Memory B cell (primary cell): Measurements from ENCODE around the gene PVALEF.

Experiments
- ATAC-seq: fragments of 150-1000 bp; cut with Tn5 transposase; 2 replicates; pipeline ENCODE4 v1.10.0; 2021; ENCODE audit warnings: low read depth, mild to moderate bottlenecking, moderate library complexity
- DNase-seq, 2 donors: peaks; one replicate each; pipeline ENCODE4 v3.0.0; 2022; ENCODE audit warnings: low spot score in 2 of 2
- H3K27ac Mint-ChIP-seq: one replicate; pipeline ENCODE4 v1.8.0; 2022; ENCODE audit warnings: mild to moderate bottlenecking, moderate library complexity, mixed read lengths
- H3K27me3 Mint-ChIP-seq: one replicate; pipeline ENCODE4 v1.8.0; 2022; ENCODE audit warnings: mixed read lengths
- H3K36me3 Mint-ChIP-seq: one replicate; pipeline ENCODE4 v1.8.0; 2022; ENCODE audit warnings: mild to moderate bottlenecking, mixed read lengths
- H3K4me1 Mint-ChIP-seq: one replicate; pipeline ENCODE4 v1.8.0; 2022; ENCODE audit warnings: mixed read lengths
- H3K4me3 Mint-ChIP-seq: one replicate; pipeline ENCODE4 v1.8.0; 2022; ENCODE audit warnings: mild to moderate bottlenecking, moderate library complexity, mixed read lengths
- H3K9me3 Mint-ChIP-seq: one replicate; pipeline ENCODE4 v1.8.0; 2022; ENCODE audit warnings: mixed read lengths

PVALEF gene

DNA sequence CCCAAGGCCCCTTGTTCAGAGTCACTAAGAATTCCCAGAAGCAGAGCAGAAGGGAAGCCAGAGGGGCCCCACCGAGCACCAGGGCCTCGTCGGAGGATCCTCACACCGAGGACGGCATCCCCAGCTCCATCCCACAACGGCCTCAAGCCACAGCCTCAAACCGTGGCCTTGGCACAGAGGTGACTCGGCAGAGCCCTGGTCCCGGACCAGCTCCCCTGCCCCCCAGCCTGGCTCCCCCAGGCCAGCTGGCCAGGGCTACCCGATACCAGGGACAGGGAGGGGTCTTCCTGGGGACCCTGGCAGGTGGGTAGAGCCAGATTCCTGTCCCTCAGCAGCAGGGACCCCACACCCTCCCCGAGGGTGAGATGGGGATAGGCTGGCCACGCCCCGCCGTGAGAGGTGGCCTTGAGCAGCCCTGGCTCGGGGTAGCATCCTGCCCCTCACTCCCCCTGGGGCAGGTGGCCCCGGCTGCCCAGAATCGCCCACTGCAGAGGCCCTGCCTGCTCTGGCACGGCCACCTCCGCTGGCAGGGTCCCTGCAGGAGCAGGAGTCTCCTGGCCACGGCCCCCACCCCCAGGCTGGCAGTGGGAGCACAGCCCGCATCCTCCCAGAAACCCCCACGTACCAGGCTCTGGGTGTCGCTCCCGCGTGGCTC, 5.6 kb upstream of the PVALEF start:
- Mint-ChIP-seq H3K36me3 (no peaks in the 10 kb centered on the region), H3K4me1 (no peaks in the 10 kb centered on the region), H3K27me3 (peaks cover 16% of the 10 kb centered on the region), H3K27ac (no peak overlapping the region), H3K9me3 (no peaks in the 10 kb centered on the region), H3K4me3 (no peak overlapping the region)
- ATAC-seq, result no peak
- DNase-seq, result no peak

DNA sequence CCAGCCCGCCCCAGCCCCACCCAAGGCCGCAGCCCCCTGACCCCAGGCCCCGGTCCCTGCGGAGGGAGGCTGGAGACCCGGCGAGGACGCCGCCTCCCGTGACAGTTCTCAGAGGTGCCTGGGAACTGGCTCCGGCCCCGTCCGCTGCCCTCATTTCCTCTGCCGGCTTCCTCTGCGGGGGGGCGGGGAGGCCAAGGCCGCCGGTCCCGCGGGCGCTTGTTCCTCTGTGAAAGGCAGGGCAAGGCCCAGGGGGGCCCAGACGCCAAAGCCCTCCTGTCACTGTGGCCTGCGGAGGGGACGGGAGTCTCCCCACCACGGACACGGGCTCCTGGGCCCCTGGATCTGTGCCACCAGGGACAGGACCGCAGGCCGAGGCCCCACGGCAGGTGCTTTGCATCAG, 5.0 kb upstream of the PVALEF start:
- no peaks in the 10 kb centered on the region for H3K9me3 Mint-ChIP-seq
- no peaks in the 10 kb centered on the region for H3K4me1 Mint-ChIP-seq
- H3K27ac Mint-ChIP-seq, result no peak overlapping the region
- H3K27me3 Mint-ChIP-seq, result peaks cover 16% of the 10 kb centered on the region
- ATAC-seq (peak; percentile 26), DNase-seq (no peak)
- H3K4me3 Mint-ChIP-seq, result peak overlapping the region; percentile 32
- no peaks in the 10 kb centered on the region for H3K36me3 Mint-ChIP-seq

- ATAC-seq, result no peak
These were observed 4.4 kb upstream of the PVALEF start for GRCh38 chr17:81160747-81161453.

DNA sequence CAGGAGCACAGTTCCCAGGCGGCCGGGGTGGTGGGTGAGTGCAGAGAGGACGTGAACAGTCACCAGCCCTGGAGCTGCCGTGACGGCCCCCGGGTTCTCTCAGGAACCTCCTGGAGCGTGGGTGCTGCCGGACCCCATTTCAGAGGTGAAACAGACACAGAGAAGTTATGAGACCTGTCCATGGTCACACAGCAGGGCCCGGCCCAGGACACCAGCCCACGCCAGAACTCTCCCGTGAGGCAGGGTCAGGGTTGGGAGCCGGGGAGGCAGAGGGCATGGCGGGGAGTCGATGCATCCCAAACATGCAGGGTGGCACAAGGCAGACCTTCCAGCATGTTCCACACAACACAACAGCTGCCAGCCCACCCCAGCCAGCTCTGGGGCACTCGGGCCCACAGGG, 3.8 kb upstream of the PVALEF start:
- ATAC-seq (no peak), DNase-seq (no peak)
- Mint-ChIP-seq H3K36me3 (no peaks in the 10 kb centered on the region), H3K4me3 (no peak overlapping the region), H3K4me1 (no peaks in the 10 kb centered on the region), H3K9me3 (no peaks in the 10 kb centered on the region), H3K27me3 (peaks cover 16% of the 10 kb centered on the region), H3K27ac (no peak overlapping the region)

More at GRCh38 chr17:81160747-81161453, 4.4 kb upstream of the PVALEF start:
- Mint-ChIP-seq H3K27ac (no peak overlapping the region), H3K4me3 (no peak overlapping the region), H3K27me3 (peaks cover 16% of the 10 kb centered on the region), H3K36me3 (no peaks in the 10 kb centered on the region), H3K9me3 (no peaks in the 10 kb centered on the region), H3K4me1 (no peaks in the 10 kb centered on the region)
- no peak for DNase-seq

DNA sequence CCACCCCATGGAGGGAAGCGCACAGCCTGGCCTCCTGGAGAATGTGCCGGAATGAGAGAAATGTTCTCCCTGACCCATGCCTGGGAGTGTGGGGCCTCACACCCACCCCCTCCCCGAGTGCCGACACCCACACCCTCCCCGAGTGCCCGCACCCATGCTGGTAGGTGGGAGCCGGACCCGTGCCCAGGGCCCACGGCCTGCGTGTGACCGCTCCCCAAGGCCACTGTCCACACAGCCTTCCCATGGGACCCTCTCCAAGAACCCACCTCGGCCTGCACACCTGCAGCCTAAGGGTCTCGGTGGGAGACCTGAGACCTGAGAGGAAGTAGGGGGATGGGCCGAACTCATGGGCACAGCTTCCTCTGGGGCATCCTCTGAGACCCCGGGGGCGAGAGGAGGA, 3.3 kb upstream of the PVALEF start:
- ATAC-seq (no peak), DNase-seq (no peak)
- Mint-ChIP-seq H3K27me3 (peaks cover 16% of the 10 kb centered on the region), H3K4me1 (no peaks in the 10 kb centered on the region), H3K36me3 (no peaks in the 10 kb centered on the region), H3K9me3 (no peaks in the 10 kb centered on the region), H3K27ac (no peak overlapping the region), H3K4me3 (no peak overlapping the region)

DNA sequence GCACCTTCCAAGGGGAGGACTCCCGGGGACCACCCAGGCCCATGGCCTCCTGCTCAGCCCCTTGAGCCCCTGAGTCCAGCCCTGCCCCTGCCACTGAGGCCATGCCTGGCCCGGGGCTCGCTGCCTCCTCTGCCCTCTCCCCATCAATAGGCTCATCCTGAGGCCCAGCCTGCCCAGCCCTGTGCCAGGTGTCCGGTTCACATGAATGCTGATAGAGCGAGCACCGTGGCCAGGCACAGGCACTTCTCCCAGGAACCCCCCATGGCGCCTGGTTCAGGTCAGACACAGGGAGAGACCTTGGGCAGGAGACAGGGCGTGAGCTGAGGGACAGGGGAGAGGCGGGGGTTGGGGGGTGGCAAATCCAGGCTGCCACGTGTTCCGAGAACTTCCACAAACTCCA, 2.8 kb upstream of the PVALEF start:
- no peak for DNase-seq
- no peak for ATAC-seq
- H3K4me3 Mint-ChIP-seq, result no peak overlapping the region
- H3K4me1 Mint-ChIP-seq, result no peaks in the 10 kb centered on the region
- no peaks in the 10 kb centered on the region for H3K36me3 Mint-ChIP-seq
- H3K9me3 Mint-ChIP-seq, result no peaks in the 10 kb centered on the region
- H3K27ac Mint-ChIP-seq, result no peak overlapping the region
- H3K27me3 Mint-ChIP-seq, result peaks cover 16% of the 10 kb centered on the region

GRCh38 chr17:81163051-81163695, 2.1 kb upstream of the PVALEF start:
- Mint-ChIP-seq H3K36me3 (no peaks in the 10 kb centered on the region), H3K27me3 (peaks cover 14% of the 10 kb centered on the region), H3K9me3 (no peaks in the 10 kb centered on the region), H3K4me3 (no peak overlapping the region), H3K4me1 (no peaks in the 10 kb centered on the region), H3K27ac (no peak overlapping the region)
- ATAC-seq (no peak), DNase-seq (no peak)

DNA sequence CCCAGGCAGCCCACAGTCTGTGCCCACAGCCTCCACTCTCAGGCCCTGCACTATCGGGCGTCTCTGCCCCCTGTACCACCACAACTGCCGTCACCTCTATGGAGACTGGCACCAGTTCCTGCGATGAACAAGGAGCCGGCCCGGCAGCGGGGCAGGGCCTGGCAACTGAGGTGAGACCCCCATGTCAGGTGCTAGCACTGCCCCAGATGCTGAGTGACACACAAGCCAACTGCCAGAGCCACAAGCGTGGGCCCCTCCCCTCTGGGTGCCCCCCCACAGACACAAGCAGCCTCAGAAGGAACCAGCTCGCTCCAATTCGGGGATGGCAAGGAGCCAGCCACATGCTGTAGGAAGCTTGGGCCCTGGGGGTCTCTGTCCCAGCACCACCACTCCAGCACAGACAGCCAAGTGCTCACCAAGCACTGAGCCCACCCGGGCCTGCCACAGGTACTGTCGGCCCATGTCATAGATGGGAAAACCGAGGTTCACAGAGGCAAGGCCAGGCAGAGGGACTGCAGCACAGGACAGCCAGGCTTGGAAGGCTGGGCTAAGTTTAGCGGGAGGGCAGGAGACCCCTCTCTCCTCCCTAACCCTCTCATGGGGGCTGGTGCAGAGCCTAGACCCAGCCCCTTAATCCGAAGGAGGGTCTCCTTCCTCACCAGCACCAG, 1.5 kb upstream of the PVALEF start:
- Mint-ChIP-seq H3K27me3 (peaks cover 14% of the 10 kb centered on the region), H3K9me3 (no peaks in the 10 kb centered on the region), H3K36me3 (no peaks in the 10 kb centered on the region), H3K4me1 (no peaks in the 10 kb centered on the region), H3K27ac (no peak overlapping the region), H3K4me3 (no peak overlapping the region)
- DNase-seq, result no peak
- no peak for ATAC-seq

- Mint-ChIP-seq H3K27ac (no peak overlapping the region), H3K36me3 (no peaks in the 10 kb centered on the region), H3K4me3 (no peak overlapping the region), H3K27me3 (peaks cover 11% of the 10 kb centered on the region), H3K9me3 (no peaks in the 10 kb centered on the region), H3K4me1 (no peaks in the 10 kb centered on the region)
- DNase-seq (no peak), ATAC-seq (no peak)
These were observed 699 bp upstream of the PVALEF start for GRCh38 chr17:81164371-81165245.

DNA sequence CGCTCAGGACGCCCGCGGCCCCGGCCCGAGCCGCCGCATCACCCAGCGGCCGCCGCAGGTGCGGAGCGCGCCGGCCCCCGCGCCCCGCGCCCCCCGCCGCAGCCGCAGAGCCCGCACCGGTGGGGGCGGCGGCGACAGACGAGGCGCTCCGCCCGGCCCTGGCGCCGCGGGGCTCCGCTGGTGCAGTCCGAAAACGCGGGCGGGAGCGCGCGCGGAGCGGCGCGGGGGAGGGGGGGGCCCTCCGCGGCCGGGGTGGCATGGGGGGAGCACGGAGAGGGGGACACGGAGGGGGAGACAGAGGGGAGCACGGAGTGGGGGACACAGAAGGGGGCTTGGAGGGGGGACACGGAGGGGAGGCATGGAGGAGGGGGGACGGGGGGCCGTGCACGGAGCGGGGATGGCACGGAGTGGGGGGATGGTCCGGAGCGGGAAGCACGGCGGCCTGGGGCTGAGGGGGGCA, 756 bp downstream of the PVALEF start, which contains the start of gene AATK:
TSS of gene AATK (minus strand) at position 189 of the 460 bp plus-strand sequence. CDS start 229 bp downstream, outside the sequence.
- DNase-seq (no peak), ATAC-seq (peak; percentile 31)
- no peaks in the 10 kb centered on the region for H3K9me3 Mint-ChIP-seq
- H3K4me3 Mint-ChIP-seq, result peak within 1 kb of the TSS; percentile 45
- H3K27me3 Mint-ChIP-seq, result peaks cover 11% of the 10 kb centered on the region
- H3K4me1 Mint-ChIP-seq, result no peaks in the 10 kb centered on the region
- no peaks in the 10 kb centered on the region for H3K36me3 Mint-ChIP-seq
- no peak within 1 kb of the TSS for H3K27ac Mint-ChIP-seq

DNA sequence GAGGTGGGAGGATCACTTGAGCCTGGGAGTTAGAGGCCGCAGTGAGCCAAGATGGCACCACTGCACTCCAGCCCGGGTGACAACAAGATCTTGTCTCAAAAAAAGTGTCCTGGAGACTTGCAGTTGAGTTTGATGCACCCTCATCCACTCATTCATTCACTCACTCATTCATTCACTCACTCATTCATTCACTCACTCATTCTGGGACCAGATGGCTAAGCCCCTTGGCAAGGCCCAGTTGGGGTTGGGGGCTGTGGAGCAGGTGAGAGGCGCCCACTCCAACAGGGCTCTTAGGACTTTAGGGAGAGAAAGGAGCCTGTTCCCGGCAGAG, 1.9 kb downstream of the PVALEF start:
- Mint-ChIP-seq H3K4me3 (no peak overlapping the region), H3K36me3 (no peaks in the 10 kb centered on the region), H3K27me3 (peaks cover 7% of the 10 kb centered on the region), H3K27ac (no peak overlapping the region), H3K4me1 (no peaks in the 10 kb centered on the region), H3K9me3 (no peaks in the 10 kb centered on the region)
- DNase-seq (no peak), ATAC-seq (no peak)

DNA sequence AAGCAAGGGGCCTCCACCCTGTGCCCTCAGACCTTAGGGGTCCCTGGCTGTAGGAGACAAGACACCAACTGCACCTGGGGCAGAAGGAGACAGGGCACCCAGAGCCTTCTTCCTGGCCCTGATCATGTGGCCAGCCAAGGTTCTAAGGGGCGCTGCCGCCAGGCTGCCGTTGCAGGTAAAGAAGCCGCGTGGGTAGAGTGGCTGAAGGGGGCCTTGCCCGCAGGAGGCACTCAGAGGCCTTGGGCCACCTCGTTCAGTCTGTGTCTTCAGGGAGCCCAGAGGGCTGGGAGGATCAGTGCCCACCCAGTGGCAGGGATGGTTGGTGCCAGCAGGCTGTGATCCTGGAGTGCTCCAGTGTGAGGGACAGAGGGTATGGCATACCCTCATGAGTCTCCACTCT, 2.3 kb downstream of the PVALEF start:
- Mint-ChIP-seq H3K9me3 (no peaks in the 10 kb centered on the region), H3K4me3 (no peak overlapping the region), H3K27ac (no peak overlapping the region), H3K27me3 (peaks cover 6% of the 10 kb centered on the region), H3K4me1 (no peaks in the 10 kb centered on the region), H3K36me3 (no peaks in the 10 kb centered on the region)
- ATAC-seq (no peak), DNase-seq (no peak)

DNA sequence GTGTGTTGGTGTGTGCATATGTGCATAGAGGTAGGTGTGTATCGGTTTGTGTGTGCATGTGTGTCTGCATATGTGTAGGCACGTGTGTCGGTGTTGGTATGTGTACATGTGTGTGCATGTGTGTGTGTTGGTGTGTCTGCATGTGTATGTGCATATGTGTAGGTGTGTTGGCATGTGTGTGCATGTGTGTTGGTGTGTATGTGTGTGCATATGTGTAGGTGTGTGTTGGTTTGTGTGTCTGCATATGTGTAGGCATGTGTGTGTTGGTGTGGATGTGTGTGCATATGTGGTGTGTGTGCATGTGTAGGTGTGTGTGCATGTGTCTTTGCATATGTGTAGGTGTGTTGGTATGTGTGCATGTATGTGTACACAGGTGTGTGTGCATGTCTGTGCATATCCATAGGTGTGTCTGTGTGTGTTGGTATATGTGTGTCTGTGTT, 4.6 kb downstream of the PVALEF start:
- H3K27ac Mint-ChIP-seq, result no peak overlapping the region
- H3K4me3 Mint-ChIP-seq, result no peak overlapping the region
- no peaks in the 10 kb centered on the region for H3K9me3 Mint-ChIP-seq
- peaks cover 2% of the 10 kb centered on the region for H3K36me3 Mint-ChIP-seq
- no peaks in the 10 kb centered on the region for H3K4me1 Mint-ChIP-seq
- ATAC-seq, result no peak
- no peak for DNase-seq
- no peaks in the 10 kb centered on the region for H3K27me3 Mint-ChIP-seq
